ENCODE data around the gene CCL4.
"Not testable (repeated sequence)": the region's sequence is repeated elsewhere in the genome, so short reads cannot be mapped to it uniquely, and the experiment has no call there.

CCL4 gene

GRCh38 chr17:36094746-36095145 is 8.9 kb upstream of the CCL4 start:
- H3K9me3 ChIP-seq: no peaks in the 10 kb centered on the region
- H3K4me3 ChIP-seq (ENCODE audit: low read depth, low read length): no peak overlapping the region
- no peaks in the 10 kb centered on the region for H3K36me3 ChIP-seq
- TF ChIP-seq, protein P1, sequence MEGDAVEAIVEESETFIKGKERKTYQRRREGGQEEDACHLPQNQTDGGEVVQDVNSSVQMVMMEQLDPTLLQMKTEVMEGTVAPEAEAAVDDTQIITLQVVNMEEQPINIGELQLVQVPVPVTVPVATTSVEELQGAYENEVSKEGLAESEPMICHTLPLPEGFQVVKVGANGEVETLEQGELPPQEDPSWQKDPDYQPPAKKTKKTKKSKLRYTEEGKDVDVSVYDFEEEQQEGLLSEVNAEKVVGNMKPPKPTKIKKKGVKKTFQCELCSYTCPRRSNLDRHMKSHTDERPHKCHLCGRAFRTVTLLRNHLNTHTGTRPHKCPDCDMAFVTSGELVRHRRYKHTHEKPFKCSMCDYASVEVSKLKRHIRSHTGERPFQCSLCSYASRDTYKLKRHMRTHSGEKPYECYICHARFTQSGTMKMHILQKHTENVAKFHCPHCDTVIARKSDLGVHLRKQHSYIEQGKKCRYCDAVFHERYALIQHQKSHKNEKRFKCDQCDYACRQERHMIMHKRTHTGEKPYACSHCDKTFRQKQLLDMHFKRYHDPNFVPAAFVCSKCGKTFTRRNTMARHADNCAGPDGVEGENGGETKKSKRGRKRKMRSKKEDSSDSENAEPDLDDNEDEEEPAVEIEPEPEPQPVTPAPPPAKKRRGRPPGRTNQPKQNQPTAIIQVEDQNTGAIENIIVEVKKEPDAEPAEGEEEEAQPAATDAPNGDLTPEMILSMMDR (IDR thresholded peaks at IDR 0.05; ENCODE audit: low read depth, low read length): no peak
- DNase-seq: no peak
- H3K4me1 ChIP-seq: no peaks in the 10 kb centered on the region
- H3K27me3 ChIP-seq: peaks cover 19% of the 10 kb centered on the region; the same call in 1 of the 2 replicates

DNA sequence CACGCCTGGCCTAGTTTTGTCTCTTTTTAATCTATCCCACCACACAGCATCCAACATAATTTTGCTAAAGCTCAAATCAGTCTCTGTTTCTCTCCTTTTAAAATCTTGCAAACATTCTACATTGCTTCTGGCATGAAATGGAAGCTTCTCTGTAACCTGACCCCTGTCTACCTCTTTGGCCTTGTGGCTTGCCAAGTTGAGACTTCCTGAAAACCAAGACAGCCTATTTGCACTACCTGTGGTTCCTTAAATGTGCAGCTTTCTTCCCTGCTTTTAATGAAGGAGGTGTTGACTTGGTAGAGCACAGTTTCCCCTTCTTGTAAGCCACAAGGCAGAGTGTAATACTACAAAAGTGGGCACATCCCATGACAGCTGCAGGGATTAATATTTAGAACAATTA is 7.6 kb upstream of the CCL4 start:
- no peaks in the 10 kb centered on the region for H3K4me1 ChIP-seq
- H3K36me3 ChIP-seq: no peaks in the 10 kb centered on the region
- H3K4me3 ChIP-seq (ENCODE audit: low read depth, low read length): no peak overlapping the region
- TF ChIP-seq, protein P1 (IDR thresholded peaks at IDR 0.05; ENCODE audit: low read depth, low read length): no peak
- peaks cover 11% of the 10 kb centered on the region; the same call in 1 of the 2 replicates for H3K27me3 ChIP-seq
- no peaks in the 10 kb centered on the region for H3K9me3 ChIP-seq
- no peak for DNase-seq

DNA sequence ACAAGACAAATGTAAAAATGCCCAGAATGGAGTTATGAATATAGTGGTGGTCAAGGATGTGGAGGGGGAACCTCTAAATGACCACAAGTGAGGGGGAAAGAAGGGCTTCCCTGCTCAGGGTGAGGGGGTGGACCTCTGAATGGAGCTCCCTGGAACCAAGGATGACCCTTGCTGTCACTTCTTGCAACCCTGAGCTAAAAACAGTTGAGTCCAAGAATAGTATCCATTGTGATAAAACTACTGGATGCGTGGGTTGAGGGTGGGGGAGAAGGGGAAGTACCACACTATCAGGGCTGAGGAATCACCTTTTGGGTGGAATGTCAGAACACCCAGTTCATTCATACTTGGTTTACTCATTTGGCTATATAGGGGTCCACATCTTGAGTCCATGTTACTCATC is 4.6 kb upstream of the CCL4 start:
- H3K36me3 ChIP-seq; H3K4me3 ChIP-seq (ENCODE audit: low read depth, low read length); DNase-seq; H3K9me3 ChIP-seq; H3K27me3 ChIP-seq; H3K4me1 ChIP-seq: not testable (repeated sequence)

- not testable (repeated sequence) for H3K27me3 ChIP-seq; H3K4me3 ChIP-seq (ENCODE audit: low read depth, low read length); DNase-seq; H3K36me3 ChIP-seq; H3K9me3 ChIP-seq; H3K4me1 ChIP-seq
Observed at GRCh38 chr17:36104246-36104645, 619 bp downstream of the CCL4 start.

DNA sequence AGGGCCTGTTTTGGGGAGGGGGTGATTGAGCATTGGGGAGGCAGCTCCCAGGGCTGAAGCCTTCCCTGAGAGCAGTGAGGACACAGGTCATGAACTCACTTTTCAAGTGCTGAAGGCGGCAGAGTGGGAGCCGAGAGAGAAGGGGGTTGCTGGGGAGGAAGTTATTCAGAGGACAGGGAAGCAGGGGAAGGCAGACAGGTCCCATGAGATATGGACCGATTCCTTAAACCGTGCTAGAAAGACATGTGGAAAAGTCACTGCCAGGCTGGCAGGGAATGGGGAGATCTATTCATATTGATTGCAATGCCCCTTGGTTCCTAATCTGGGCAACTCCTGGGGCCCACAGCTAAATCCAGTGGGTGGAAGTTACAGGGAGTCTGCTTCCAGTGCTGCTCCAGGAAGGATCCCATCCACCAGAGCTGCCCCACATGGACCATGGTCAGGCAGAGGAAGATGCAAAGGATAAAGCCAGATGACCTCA is 1.1 kb downstream of the CCL4 start:
- H3K9me3 ChIP-seq: no peaks in the 10 kb centered on the region

GRCh38 chr17:36105781-36106492 is 2.3 kb downstream of the CCL4 start:
- TF ChIP-seq, protein P1 (IDR thresholded peaks at IDR 0.05; ENCODE audit: low read depth, low read length): no peak
- H3K36me3 ChIP-seq: no peaks in the 10 kb centered on the region
- no peak for DNase-seq
- H3K27me3 ChIP-seq: peaks cover 4% of the 10 kb centered on the region
- no peak overlapping the region for H3K4me3 ChIP-seq (ENCODE audit: low read depth, low read length)
- H3K4me1 ChIP-seq: no peaks in the 10 kb centered on the region
- H3K9me3 ChIP-seq: no peaks in the 10 kb centered on the region

More for the DNA sequence above, 1.1 kb downstream of the CCL4 start:
- no peaks in the 10 kb centered on the region for H3K36me3 ChIP-seq
- no peak for DNase-seq
- peaks cover 4% of the 10 kb centered on the region for H3K27me3 ChIP-seq
- no peaks in the 10 kb centered on the region for H3K4me1 ChIP-seq
- no peak overlapping the region for H3K4me3 ChIP-seq (ENCODE audit: low read depth, low read length)
- TF ChIP-seq, protein P1 (IDR thresholded peaks at IDR 0.05; ENCODE audit: low read depth, low read length): no peak

GRCh38 chr17:36106493-36106835 is 2.8 kb downstream of the CCL4 start:
- no peak for DNase-seq
- TF ChIP-seq, protein P1 (IDR thresholded peaks at IDR 0.05; ENCODE audit: low read depth, low read length): no peak

More at GRCh38 chr17:36106493-36106835, 2.8 kb downstream of the CCL4 start:
- Histone ChIP-seq H3K9me3 (no peaks in the 10 kb centered on the region), H3K36me3 (no peaks in the 10 kb centered on the region), H3K4me3 (ENCODE audit: low read depth, low read length) (no peak overlapping the region), H3K27me3 (peaks cover 4% of the 10 kb centered on the region), H3K4me1 (no peaks in the 10 kb centered on the region)

Data from BE2C (cell line).